WI38 (cell line): ENCODE results near the gene CERS1.

Source experiments
- H3K4me3 ChIP-seq: 2 replicates; pipeline ENCODE4 v1.5.1; 2011; ENCODE audit warnings: low read depth, mild to moderate bottlenecking, control low read depth, low read length
- TF ChIP-seq, protein P1 (sequence below): IDR thresholded peaks from 2 replicates; pipeline ENCODE4 v1.5.1; 2012; ENCODE audit warnings: low read depth, mild to moderate bottlenecking, control low read depth, low read length

CERS1 gene

DNA sequence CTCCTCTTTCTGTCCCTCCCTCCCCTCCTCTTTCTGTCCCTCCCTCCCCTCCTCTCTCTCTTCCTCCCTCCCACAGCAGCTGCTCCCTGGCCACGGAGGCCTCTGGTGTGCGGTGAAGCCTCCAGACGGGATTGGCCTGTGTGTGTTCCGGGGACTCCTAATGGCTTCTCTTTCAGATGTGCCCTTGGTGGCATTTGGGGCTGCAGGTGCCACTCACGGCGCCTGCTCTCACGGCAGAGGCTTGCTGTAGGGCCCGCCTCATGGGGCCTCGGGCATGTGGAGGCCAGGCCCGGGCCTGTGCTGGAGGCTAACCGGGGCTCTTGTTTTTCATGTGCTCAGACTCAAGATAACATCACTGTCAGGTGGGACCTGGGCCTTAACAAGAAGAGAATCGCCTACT, 43.3 kb downstream of the CERS1 start:
- no peak overlapping the region for H3K4me3 ChIP-seq
- TF ChIP-seq, protein P1, sequence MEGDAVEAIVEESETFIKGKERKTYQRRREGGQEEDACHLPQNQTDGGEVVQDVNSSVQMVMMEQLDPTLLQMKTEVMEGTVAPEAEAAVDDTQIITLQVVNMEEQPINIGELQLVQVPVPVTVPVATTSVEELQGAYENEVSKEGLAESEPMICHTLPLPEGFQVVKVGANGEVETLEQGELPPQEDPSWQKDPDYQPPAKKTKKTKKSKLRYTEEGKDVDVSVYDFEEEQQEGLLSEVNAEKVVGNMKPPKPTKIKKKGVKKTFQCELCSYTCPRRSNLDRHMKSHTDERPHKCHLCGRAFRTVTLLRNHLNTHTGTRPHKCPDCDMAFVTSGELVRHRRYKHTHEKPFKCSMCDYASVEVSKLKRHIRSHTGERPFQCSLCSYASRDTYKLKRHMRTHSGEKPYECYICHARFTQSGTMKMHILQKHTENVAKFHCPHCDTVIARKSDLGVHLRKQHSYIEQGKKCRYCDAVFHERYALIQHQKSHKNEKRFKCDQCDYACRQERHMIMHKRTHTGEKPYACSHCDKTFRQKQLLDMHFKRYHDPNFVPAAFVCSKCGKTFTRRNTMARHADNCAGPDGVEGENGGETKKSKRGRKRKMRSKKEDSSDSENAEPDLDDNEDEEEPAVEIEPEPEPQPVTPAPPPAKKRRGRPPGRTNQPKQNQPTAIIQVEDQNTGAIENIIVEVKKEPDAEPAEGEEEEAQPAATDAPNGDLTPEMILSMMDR: no peak

DNA sequence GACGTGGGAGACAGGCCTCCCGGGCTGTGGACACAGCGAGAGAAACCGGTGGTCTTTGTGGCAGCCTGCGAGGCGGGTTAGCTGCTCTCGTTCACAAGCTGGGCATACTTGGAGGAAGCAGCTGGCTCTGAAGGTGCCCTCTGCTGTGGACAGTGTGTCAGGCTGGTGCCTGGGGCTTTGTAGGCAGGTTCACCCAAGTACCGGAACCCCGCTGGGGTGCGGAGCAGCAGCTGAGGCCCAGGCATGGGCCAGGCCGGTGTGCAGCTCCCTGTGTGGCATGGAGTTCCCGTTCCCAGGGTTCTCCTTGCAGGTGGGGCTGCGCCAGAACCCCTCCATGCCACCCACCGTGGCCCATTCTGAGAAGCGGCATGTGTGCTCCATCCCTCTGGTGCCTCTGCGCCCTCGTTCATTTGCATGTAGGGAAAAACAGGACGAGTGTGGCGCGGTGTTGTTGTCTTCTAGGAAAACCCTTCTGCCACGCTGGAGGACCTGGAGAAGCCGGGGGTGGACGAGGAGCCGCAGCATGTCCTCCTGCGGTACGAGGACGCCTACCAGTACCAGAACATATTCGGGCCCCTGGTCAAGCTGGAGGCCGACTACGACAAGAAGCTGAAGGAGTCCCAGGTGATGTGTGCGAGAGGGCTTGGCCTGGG, 44.2 kb downstream of the CERS1 start:
- TF ChIP-seq, protein P1: no peak
- no peak overlapping the region for H3K4me3 ChIP-seq

- TF ChIP-seq, protein P1: no peak
- no peak overlapping the region for H3K4me3 ChIP-seq
These were observed 45.2 kb downstream of the CERS1 start for GRCh38 chr19:18850471-18851375.

DNA sequence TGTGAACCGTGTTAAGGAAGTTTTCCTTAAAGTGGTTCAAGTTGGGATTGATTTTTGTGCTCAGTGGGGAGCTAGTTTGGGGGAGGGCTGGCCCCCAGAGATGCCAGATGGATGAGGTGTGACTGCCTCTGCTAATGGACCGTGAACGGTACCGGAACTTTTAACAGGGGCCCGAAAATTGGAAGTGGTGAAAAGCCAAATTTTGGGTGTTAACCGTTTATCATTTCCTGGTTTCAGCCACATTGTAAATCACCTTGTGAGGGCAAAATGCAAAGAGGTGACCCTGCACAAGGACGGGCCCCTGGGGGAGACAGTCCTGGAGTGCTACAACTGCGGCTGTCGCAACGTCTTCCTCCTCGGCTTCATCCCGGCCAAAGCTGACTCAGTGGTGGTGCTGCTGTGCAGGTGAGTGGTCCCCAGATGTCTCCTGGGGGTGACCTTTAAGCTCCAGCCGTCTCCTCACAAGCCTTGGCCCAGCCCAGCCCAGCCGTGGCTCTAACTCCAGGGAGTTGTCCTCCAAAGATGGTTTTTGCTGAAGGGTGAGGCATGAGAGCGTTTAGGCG, 46.0 kb downstream of the CERS1 start:
- TF ChIP-seq, protein P1: no peak
- no peak overlapping the region for H3K4me3 ChIP-seq

DNA sequence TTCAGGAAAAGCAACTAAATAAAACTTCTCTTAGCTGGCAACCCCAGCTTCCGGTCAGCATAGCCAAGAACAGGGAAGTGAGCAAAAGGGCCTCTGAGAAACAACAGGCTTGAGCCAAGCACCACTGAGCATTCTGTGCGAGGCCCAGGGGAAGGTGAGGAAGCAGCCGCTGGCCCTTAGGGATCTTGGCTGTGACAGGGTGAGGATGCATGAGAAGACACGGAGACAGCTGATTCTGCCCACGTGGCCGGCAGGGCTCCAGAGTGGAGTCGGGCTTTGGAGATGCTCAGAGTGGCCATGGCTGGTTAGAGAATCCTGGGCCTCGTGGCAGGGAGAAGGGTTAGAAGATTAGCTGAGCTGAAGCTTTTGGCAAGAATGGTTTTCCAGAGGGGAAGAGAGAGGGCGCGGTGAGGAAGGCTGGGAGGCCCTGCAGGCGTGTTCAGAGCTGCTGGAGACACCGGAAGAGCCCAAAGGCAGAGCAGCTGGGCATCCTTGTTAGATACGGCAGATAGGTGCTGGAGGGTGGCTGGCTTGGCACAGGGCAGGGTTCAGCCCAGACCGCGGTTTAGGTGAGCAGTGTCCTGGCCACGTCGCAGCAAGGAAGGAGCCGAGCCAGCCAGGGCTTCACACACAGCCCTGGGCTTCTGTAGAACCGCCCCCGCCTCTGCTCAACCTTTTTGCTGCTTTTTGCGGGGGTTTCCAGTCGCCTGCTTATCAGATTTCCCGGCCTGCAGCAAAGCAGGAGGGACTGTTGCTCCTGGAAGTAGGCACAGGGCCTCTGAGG, 46.9 kb downstream of the CERS1 start:
- TF ChIP-seq, protein P1: no peak
- H3K4me3 ChIP-seq: no peak overlapping the region

GRCh38 chr19:18847549-18848463, 48.2 kb downstream of the CERS1 start:
- H3K4me3 ChIP-seq: no peak overlapping the region
- TF ChIP-seq, protein P1: no peak
